GM12878 (cell line): Measurements from ENCODE around the gene CD300LG. TPM values are rescaled to one million over a fixed set of nuclear protein-coding genes. Genes with fewer than 3 reads are reported as not detected.

Experiments
- BACH1 ChIP-seq: fragments of 450-650 bp; IDR thresholded peaks from 2 replicates; pipeline ENCODE4 v1.6.1; 2017; ENCODE audit warnings: mild to moderate bottlenecking, borderline replicate concordance
- CHD2 ChIP-seq: IDR thresholded peaks from 2 replicates; pipeline ENCODE4 v1.6.1; 2011; ENCODE audit warnings: low read depth, low read length, improper control_type of control experiment, borderline replicate concordance
- EED ChIP-seq: sonication (generic); IDR thresholded peaks from 2 replicates; pipeline ENCODE4 v1.6.1; 2016; ENCODE audit warnings: antibody characterized with exemption, low read depth
- JUNB ChIP-seq: IDR thresholded peaks from 2 replicates; pipeline ENCODE4 v1.6.1; 2016; ENCODE audit warnings: antibody characterized with exemption, mild to moderate bottlenecking
- MYB ChIP-seq: fragments of 150-350 bp; IDR thresholded peaks from 2 replicates; pipeline ENCODE4 v1.6.1; 2014; ENCODE audit warnings: mild to moderate bottlenecking, low read depth, low read length, borderline replicate concordance
- NFXL1 ChIP-seq: fragments of 450-650 bp; IDR thresholded peaks from 2 replicates; pipeline ENCODE4 v1.6.1; 2017; ENCODE audit warnings: antibody characterized with exemption, mild to moderate bottlenecking, borderline replicate concordance
- NR2F1 ChIP-seq: fragments of 450-650 bp; conservative IDR thresholded peaks from 2 replicates; pipeline ENCODE4 v1.6.1; 2017; ENCODE audit warnings: mild to moderate bottlenecking
- RBBP5 ChIP-seq: fragments of 200-600 bp; sonication (generic); conservative IDR thresholded peaks from 2 replicates; pipeline ENCODE4 v1.6.1; 2016
- SUZ12 ChIP-seq: fragments of 200-600 bp; sonication (generic); IDR thresholded peaks from one replicate; pipeline ENCODE4 v1.6.1; 2018; ENCODE audit warnings: antibody characterized with exemption, mild to moderate bottlenecking; ENCODE audit not compliant: unreplicated experiment
- YBX1 ChIP-seq: fragments of 450-650 bp; IDR thresholded peaks from 2 replicates; pipeline ENCODE4 v1.6.1; 2016; ENCODE audit warnings: antibody characterized with exemption
- polyA plus RNA-seq, 11 experiments: library from polyadenylated mRNA; depleted of rRNA in 4 of 11; unstranded in 6 of 11; stranded (reverse) in 5 of 11; fragments of >200 nt; fragmentation: Nextera tagmentation in 4 of 11; fragmentation: Illumina TruSeq in 1 of 11; extraction: Ambion mirVana in 4 of 11; extraction: Trizol in 1 of 11; gene quantifications; 1 replicate in 1 of 11; 2 replicates in 10 of 11; pipeline versions ENCODE4 v1.2.1 to v1.2.3, GENCODE V29; 2011 to 2016; ENCODE audit warnings: inconsistent platforms in 2 of 11, missing spikeins in 2 of 11, low read depth in 1 of 11
- total RNA-seq, 4 experiments: library from RNA; depleted of rRNA in 3 of 4; stranded (reverse); fragments of >200 nt in 3 of 4; fragmentation: Illumina TruSeq in 1 of 4; extraction: Trizol in 1 of 4; gene quantifications; 2 replicates each; pipeline versions ENCODE4 v1.2.1 to v1.2.3, GENCODE V29; 2013 to 2021
- TF ChIP-seq, protein P1 (sequence below): fragments of 450-650 bp; IDR thresholded peaks from 2 replicates; pipeline ENCODE4 v1.6.1; 2017; ENCODE audit warnings: mild to moderate bottlenecking, low read depth, inconsistent platforms; ENCODE audit not compliant: poor library complexity, severe bottlenecking
- TF ChIP-seq, protein P2 (sequence below): fragments of 450-650 bp; IDR thresholded peaks from 2 replicates; pipeline ENCODE4 v1.6.1; 2017; ENCODE audit warnings: mild to moderate bottlenecking, moderate library complexity

Gene CD300LG
- total and polyA plus RNA-seq, 10 of the 15 experiments (the other 5 are each of a cell fraction or from before 2014, with no cell fraction given): not detected

- TF ChIP-seq CHD2 (no peak), BACH1 (no peak), YBX1 (no peak), SUZ12 (no peak), EED (no peak), NFXL1 (no peak), MYB (no peak), NR2F1 (no peak), RBBP5 (no peak), JUNB (no peak)
- TF ChIP-seq, protein P1, sequence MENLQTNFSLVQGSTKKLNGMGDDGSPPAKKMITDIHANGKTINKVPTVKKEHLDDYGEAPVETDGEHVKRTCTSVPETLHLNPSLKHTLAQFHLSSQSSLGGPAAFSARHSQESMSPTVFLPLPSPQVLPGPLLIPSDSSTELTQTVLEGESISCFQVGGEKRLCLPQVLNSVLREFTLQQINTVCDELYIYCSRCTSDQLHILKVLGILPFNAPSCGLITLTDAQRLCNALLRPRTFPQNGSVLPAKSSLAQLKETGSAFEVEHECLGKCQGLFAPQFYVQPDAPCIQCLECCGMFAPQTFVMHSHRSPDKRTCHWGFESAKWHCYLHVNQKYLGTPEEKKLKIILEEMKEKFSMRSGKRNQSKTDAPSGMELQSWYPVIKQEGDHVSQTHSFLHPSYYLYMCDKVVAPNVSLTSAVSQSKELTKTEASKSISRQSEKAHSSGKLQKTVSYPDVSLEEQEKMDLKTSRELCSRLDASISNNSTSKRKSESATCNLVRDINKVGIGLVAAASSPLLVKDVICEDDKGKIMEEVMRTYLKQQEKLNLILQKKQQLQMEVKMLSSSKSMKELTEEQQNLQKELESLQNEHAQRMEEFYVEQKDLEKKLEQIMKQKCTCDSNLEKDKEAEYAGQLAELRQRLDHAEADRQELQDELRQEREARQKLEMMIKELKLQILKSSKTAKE: no peak
- TF ChIP-seq, protein P2, sequence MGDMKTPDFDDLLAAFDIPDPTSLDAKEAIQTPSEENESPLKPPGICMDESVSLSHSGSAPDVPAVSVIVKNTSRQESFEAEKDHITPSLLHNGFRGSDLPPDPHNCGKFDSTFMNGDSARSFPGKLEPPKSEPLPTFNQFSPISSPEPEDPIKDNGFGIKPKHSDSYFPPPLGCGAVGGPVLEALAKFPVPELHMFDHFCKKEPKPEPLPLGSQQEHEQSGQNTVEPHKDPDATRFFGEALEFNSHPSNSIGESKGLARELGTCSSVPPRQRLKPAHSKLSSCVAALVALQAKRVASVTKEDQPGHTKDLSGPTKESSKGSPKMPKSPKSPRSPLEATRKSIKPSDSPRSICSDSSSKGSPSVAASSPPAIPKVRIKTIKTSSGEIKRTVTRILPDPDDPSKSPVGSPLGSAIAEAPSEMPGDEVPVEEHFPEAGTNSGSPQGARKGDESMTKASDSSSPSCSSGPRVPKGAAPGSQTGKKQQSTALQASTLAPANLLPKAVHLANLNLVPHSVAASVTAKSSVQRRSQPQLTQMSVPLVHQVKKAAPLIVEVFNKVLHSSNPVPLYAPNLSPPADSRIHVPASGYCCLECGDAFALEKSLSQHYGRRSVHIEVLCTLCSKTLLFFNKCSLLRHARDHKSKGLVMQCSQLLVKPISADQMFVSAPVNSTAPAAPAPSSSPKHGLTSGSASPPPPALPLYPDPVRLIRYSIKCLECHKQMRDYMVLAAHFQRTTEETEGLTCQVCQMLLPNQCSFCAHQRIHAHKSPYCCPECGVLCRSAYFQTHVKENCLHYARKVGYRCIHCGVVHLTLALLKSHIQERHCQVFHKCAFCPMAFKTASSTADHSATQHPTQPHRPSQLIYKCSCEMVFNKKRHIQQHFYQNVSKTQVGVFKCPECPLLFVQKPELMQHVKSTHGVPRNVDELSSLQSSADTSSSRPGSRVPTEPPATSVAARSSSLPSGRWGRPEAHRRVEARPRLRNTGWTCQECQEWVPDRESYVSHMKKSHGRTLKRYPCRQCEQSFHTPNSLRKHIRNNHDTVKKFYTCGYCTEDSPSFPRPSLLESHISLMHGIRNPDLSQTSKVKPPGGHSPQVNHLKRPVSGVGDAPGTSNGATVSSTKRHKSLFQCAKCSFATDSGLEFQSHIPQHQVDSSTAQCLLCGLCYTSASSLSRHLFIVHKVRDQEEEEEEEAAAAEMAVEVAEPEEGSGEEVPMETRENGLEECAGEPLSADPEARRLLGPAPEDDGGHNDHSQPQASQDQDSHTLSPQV: no peak
Measured at GRCh38 chr17:43881758-43882505, 35.0 kb downstream of the CD300LG start (continued).
